HEK293 (cell line): Measurements from ENCODE around the gene LRRC8B.

Experiments used
- EGR2 ChIP-seq: fragments of 450-650 bp; formaldehyde crosslinking; IDR thresholded peaks from 2 replicates; pipeline ENCODE4 v1.5.1; 2016; ENCODE audit warnings: low read depth, missing biosample characterization, missing genetic modification characterization
- IKZF3 ChIP-seq: fragments of 450-650 bp; IDR thresholded peaks from 2 replicates; pipeline ENCODE4 v1.5.0; 2018; ENCODE audit warnings: missing biosample characterization, mild to moderate bottlenecking, missing genetic modification characterization, moderate library complexity
- KLF10 ChIP-seq: fragments of 450-650 bp; IDR thresholded peaks from 2 replicates; pipeline ENCODE4 v1.5.1; 2018; ENCODE audit warnings: missing biosample characterization, mild to moderate bottlenecking, missing genetic modification characterization
- KLF8 ChIP-seq: fragments of 450-650 bp; formaldehyde crosslinking; IDR thresholded peaks from 2 replicates; pipeline ENCODE4 v1.5.1; 2016; ENCODE audit warnings: missing biosample characterization, missing genetic modification characterization
- OSR2 ChIP-seq: fragments of 450-650 bp; formaldehyde crosslinking; IDR thresholded peaks from 2 replicates; pipeline ENCODE4 v1.5.1; 2016; ENCODE audit warnings: missing biosample characterization, missing genetic modification characterization
- SALL2 ChIP-seq: fragments of 450-650 bp; formaldehyde crosslinking; IDR thresholded peaks from 2 replicates; pipeline ENCODE4 v1.5.0; 2017; ENCODE audit warnings: missing biosample characterization, mild to moderate bottlenecking, missing genetic modification characterization, borderline replicate concordance
- SCRT2 ChIP-seq: fragments of 450-650 bp; formaldehyde crosslinking; IDR thresholded peaks from 2 replicates; pipeline ENCODE4 v1.5.1; 2016; ENCODE audit warnings: missing biosample characterization, missing genetic modification characterization
- SP7 ChIP-seq: fragments of 450-650 bp; formaldehyde crosslinking; IDR thresholded peaks from 2 replicates; pipeline ENCODE4 v1.5.1; 2016; ENCODE audit warnings: missing biosample characterization, missing genetic modification characterization
- ZBTB8A ChIP-seq: fragments of 450-650 bp; formaldehyde crosslinking; IDR thresholded peaks from 2 replicates; pipeline ENCODE4 v1.5.1; 2016; ENCODE audit warnings: missing biosample characterization, missing genetic modification characterization
- ZEB2 ChIP-seq: fragments of 450-650 bp; formaldehyde crosslinking; IDR thresholded peaks from 2 replicates; pipeline ENCODE4 v1.5.1; 2016; ENCODE audit warnings: missing biosample characterization, missing genetic modification characterization
- ZFP37 ChIP-seq: fragments of 450-650 bp; formaldehyde crosslinking; IDR thresholded peaks from 2 replicates; pipeline ENCODE4 v1.5.1; 2016; ENCODE audit warnings: missing biosample characterization, missing genetic modification characterization
- ZFP41 ChIP-seq: fragments of 450-650 bp; formaldehyde crosslinking; IDR thresholded peaks from 2 replicates; pipeline ENCODE4 v1.5.1; 2016; ENCODE audit warnings: missing biosample characterization, missing genetic modification characterization, borderline replicate concordance
- ZNF132 ChIP-seq: fragments of 450-650 bp; formaldehyde crosslinking; IDR thresholded peaks from 2 replicates; pipeline ENCODE4 v1.5.1; 2017; ENCODE audit warnings: missing biosample characterization, missing genetic modification characterization, borderline replicate concordance
- ZNF169 ChIP-seq: fragments of 450-650 bp; formaldehyde crosslinking; IDR thresholded peaks from 2 replicates; pipeline ENCODE4 v1.5.1; 2016; ENCODE audit warnings: missing biosample characterization, missing genetic modification characterization
- ZNF175 ChIP-seq: fragments of 450-650 bp; formaldehyde crosslinking; IDR thresholded peaks from 2 replicates; pipeline ENCODE4 v1.5.1; 2016; ENCODE audit warnings: missing biosample characterization, missing genetic modification characterization
- ZNF211 ChIP-seq: fragments of 450-650 bp; formaldehyde crosslinking; IDR thresholded peaks from 2 replicates; pipeline ENCODE4 v1.5.1; 2016; ENCODE audit warnings: low read depth, missing biosample characterization, missing genetic modification characterization
- ZNF221 ChIP-seq: fragments of 450-650 bp; formaldehyde crosslinking; IDR thresholded peaks from 2 replicates; pipeline ENCODE4 v1.5.1; 2017; ENCODE audit warnings: missing biosample characterization, missing genetic modification characterization, borderline replicate concordance
- ZNF302 ChIP-seq: fragments of 450-650 bp; formaldehyde crosslinking; IDR thresholded peaks from 2 replicates; pipeline ENCODE4 v1.5.1; 2016; ENCODE audit warnings: missing biosample characterization, missing genetic modification characterization, low read depth
- ZNF530 ChIP-seq: fragments of 450-650 bp; formaldehyde crosslinking; IDR thresholded peaks from 2 replicates; pipeline ENCODE4 v1.5.1; 2016; ENCODE audit warnings: low read depth, missing biosample characterization, missing genetic modification characterization
- ZNF596 ChIP-seq: fragments of 450-650 bp; IDR thresholded peaks from 2 replicates; pipeline ENCODE4 v1.5.0; 2018; ENCODE audit warnings: missing biosample characterization, mild to moderate bottlenecking, missing genetic modification characterization, moderate library complexity
- ZNF621 ChIP-seq: fragments of 450-650 bp; formaldehyde crosslinking; IDR thresholded peaks from 2 replicates; pipeline ENCODE4 v1.5.1; 2017; ENCODE audit warnings: missing biosample characterization, missing genetic modification characterization
- ZNF664 ChIP-seq: fragments of 450-650 bp; formaldehyde crosslinking; IDR thresholded peaks from 2 replicates; pipeline ENCODE4 v1.5.1; 2016; ENCODE audit warnings: missing biosample characterization, missing genetic modification characterization
- TF ChIP-seq, protein P1 (sequence below): fragments of 450-650 bp; formaldehyde crosslinking; IDR thresholded peaks from 2 replicates; pipeline ENCODE4 v1.5.1; 2016; ENCODE audit warnings: missing biosample characterization, missing genetic modification characterization
- TF ChIP-seq, protein P2 (sequence below): fragments of 450-650 bp; formaldehyde crosslinking; IDR thresholded peaks from 2 replicates; pipeline ENCODE4 v1.5.1; 2016; ENCODE audit warnings: missing biosample characterization, missing genetic modification characterization
- TF ChIP-seq, protein P3 (sequence below): fragments of 450-650 bp; formaldehyde crosslinking; IDR thresholded peaks from 2 replicates; pipeline ENCODE4 v1.5.1; 2016; ENCODE audit warnings: missing biosample characterization, missing genetic modification characterization
- TF ChIP-seq, protein P4 (sequence below): fragments of 450-650 bp; formaldehyde crosslinking; IDR thresholded peaks from 2 replicates; pipeline ENCODE4 v1.5.1; 2017; ENCODE audit warnings: missing biosample characterization, missing genetic modification characterization
- TF ChIP-seq, protein P5 (sequence below): fragments of 450-650 bp; formaldehyde crosslinking; IDR thresholded peaks from 2 replicates; pipeline ENCODE4 v1.5.1; 2016; ENCODE audit warnings: missing biosample characterization, missing genetic modification characterization

The LRRC8B gene

DNA sequence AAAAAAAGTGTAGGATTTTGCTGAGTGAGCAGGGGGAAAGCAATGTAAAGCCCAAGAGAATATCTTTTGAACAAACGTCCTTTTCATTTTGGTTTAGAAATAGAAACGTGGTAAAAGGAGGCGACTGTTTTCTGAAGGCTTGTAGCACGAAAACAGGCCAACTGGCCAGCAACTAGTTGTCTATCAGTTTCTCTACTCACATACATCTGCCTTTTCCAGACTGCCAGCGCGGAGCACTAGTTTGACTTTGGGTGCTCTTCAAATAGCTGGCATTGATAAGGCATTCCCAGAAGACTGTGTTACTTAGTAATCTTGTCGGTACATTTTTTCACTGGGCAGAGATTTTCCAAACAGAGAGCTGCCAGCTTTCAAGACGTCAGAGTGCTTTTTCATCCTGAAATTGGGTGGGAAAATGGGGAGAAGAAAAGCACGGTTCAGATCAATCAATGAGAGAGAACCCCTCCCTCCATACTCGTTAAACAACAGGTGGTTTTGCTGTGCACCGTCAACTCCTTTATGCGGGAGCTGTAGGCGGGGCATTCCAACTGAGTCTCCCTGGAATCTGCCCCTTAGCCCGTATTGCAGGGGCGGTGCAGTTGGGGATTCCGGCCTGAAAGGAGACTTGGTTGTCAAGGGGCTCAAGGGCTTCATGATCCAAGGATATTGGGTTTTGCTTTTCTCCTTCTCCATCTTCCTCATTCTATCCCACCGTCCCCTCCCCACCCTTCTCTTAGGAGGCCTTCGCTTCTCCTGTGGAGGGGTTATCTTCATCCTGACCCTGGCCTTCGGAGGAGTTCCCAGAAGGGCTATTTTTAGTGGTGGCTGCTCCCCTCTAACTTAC is 107.4 kb downstream of the LRRC8B start (continued):
- TF ChIP-seq ZNF664 (no peak), IKZF3 (tag by site-specific recombination) (no peak), EGR2 (no peak), KLF8 (no peak), ZFP37 (tag by site-specific recombination) (no peak), ZNF621 (tag by site-specific recombination) (no peak), SCRT2 (tag by site-specific recombination) (peak; percentile 98), OSR2 (tag by site-specific recombination) (0 out of 2 replicates have a peak, but pooled peaks have one; percentile 20), ZEB2 (tag by site-specific recombination) (no peak), ZNF211 (tag by site-specific recombination) (no peak), ZNF302 (tag by site-specific recombination) (no peak), SP7 (tag by site-specific recombination) (peak; percentile 52), ZNF169 (no peak), ZBTB8A (tag by site-specific recombination) (peak; percentile 68), ZNF530 (tag by site-specific recombination) (no peak), ZFP41 (tag by site-specific recombination) (no peak), ZNF221 (tag by site-specific recombination) (no peak), ZNF175 (tag by site-specific recombination) (no peak), ZNF596 (tag by site-specific recombination) (no peak), KLF10 (tag by site-specific recombination) (no peak), ZNF132 (tag by site-specific recombination) (no peak), SALL2 (no peak)
- TF ChIP-seq, protein P1, sequence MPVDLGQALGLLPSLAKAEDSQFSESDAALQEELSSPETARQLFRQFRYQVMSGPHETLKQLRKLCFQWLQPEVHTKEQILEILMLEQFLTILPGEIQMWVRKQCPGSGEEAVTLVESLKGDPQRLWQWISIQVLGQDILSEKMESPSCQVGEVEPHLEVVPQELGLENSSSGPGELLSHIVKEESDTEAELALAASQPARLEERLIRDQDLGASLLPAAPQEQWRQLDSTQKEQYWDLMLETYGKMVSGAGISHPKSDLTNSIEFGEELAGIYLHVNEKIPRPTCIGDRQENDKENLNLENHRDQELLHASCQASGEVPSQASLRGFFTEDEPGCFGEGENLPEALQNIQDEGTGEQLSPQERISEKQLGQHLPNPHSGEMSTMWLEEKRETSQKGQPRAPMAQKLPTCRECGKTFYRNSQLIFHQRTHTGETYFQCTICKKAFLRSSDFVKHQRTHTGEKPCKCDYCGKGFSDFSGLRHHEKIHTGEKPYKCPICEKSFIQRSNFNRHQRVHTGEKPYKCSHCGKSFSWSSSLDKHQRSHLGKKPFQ = no peak
- TF ChIP-seq, protein P2, sequence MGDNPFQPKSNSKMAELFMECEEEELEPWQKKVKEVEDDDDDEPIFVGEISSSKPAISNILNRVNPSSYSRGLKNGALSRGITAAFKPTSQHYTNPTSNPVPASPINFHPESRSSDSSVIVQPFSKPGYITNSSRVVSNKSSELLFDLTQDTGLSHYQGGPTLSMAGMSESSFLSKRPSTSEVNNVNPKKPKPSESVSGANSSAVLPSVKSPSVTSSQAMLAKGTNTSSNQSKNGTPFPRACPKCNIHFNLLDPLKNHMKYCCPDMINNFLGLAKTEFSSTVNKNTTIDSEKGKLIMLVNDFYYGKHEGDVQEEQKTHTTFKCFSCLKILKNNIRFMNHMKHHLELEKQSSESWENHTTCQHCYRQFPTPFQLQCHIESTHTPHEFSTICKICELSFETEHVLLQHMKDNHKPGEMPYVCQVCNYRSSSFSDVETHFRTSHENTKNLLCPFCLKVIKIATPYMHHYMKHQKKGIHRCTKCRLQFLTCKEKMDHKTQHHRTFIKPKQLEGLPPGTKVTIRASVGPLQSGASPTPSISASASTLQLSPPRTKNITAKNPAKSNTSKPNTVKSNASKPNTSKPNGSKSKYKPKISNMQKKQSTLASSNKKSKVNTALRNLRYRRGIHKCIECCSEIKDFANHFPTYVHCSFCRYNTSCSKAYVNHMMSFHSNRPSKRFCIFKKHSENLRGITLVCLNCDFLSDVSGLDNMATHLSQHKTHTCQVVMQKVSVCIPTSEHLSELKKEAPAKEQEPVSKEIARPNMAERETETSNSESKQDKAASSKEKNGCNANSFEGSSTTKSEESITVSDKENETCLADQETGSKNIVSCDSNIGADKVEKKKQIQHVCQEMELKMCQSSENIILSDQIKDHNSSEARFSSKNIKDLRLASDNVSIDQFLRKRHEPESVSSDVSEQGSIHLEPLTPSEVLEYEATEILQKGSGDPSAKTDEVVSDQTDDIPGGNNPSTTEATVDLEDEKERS = no peak
- TF ChIP-seq, protein P3, sequence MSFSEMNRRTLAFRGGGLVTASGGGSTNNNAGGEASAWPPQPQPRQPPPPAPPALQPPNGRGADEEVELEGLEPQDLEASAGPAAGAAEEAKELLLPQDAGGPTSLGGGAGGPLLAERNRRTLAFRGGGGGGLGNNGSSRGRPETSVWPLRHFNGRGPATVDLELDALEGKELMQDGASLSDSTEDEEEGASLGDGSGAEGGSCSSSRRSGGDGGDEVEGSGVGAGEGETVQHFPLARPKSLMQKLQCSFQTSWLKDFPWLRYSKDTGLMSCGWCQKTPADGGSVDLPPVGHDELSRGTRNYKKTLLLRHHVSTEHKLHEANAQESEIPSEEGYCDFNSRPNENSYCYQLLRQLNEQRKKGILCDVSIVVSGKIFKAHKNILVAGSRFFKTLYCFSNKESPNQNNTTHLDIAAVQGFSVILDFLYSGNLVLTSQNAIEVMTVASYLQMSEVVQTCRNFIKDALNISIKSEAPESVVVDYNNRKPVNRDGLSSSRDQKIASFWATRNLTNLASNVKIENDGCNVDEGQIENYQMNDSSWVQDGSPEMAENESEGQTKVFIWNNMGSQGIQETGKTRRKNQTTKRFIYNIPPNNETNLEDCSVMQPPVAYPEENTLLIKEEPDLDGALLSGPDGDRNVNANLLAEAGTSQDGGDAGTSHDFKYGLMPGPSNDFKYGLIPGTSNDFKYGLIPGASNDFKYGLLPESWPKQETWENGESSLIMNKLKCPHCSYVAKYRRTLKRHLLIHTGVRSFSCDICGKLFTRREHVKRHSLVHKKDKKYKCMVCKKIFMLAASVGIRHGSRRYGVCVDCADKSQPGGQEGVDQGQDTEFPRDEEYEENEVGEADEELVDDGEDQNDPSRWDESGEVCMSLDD (tag by site-specific recombination) = no peak
- TF ChIP-seq, protein P4, sequence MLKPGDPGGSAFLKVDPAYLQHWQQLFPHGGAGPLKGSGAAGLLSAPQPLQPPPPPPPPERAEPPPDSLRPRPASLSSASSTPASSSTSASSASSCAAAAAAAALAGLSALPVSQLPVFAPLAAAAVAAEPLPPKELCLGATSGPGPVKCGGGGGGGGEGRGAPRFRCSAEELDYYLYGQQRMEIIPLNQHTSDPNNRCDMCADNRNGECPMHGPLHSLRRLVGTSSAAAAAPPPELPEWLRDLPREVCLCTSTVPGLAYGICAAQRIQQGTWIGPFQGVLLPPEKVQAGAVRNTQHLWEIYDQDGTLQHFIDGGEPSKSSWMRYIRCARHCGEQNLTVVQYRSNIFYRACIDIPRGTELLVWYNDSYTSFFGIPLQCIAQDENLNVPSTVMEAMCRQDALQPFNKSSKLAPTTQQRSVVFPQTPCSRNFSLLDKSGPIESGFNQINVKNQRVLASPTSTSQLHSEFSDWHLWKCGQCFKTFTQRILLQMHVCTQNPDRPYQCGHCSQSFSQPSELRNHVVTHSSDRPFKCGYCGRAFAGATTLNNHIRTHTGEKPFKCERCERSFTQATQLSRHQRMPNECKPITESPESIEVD (tag by site-specific recombination) = no peak
- TF ChIP-seq, protein P5, sequence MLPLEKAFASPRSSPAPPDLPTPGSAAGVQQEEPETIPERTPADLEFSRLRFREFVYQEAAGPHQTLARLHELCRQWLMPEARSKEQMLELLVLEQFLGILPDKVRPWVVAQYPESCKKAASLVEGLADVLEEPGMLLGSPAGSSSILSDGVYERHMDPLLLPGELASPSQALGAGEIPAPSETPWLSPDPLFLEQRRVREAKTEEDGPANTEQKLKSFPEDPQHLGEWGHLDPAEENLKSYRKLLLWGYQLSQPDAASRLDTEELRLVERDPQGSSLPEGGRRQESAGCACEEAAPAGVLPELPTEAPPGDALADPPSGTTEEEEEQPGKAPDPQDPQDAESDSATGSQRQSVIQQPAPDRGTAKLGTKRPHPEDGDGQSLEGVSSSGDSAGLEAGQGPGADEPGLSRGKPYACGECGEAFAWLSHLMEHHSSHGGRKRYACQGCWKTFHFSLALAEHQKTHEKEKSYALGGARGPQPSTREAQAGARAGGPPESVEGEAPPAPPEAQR (tag by site-specific recombination) = no peak
